ENCODE results near the gene RAB27A. TPM values are rescaled to one million over a fixed set of nuclear protein-coding genes. Genes with fewer than 3 reads are reported as not detected.

Gene RAB27A
- polyA plus RNA-seq, 1 of the 3 experiments (the other 2 are of a cell fraction), result 9.6 TPM

GRCh38 chr15:55246567-55246966 lies 43.0 kb downstream of the RAB27A start:
- H3K4me3 ChIP-seq (ENCODE audit: low read depth in 2 of 2, low read length in 1 of 2), result no peak overlapping the region
- TF ChIP-seq ZBTB33 (IDR thresholded peaks at IDR 0.05; ENCODE audit: borderline replicate concordance, low read depth) (no peak), CHD2 (IDR thresholded peaks at IDR 0.05; ENCODE audit: low read length, partially characterized antibody) (no peak), RXRA (IDR thresholded peaks at IDR 0.05; ENCODE audit: borderline replicate concordance, low read depth) (no peak), USF2 (IDR thresholded peaks at IDR 0.05; ENCODE audit: borderline replicate concordance, low read depth, low read length) (no peak), FOXM1 (IDR thresholded peaks at IDR 0.05; ENCODE audit: low read depth) (no peak), MAX (IDR thresholded peaks at IDR 0.05; ENCODE audit: low read depth) (no peak), MEF2A (IDR thresholded peaks at IDR 0.05; ENCODE audit: borderline replicate concordance, low read depth) (no peak), CTCF (IDR thresholded peaks at IDR 0.05) (no peak), MXI1 (IDR thresholded peaks at IDR 0.05; ENCODE audit: low read depth, low read length) (no peak), RFX5 (IDR thresholded peaks at IDR 0.05; ENCODE audit: low read length) (no peak)
- no peaks in the 10 kb centered on the region for H3K79me2 ChIP-seq (ENCODE audit: insufficient read depth)
- H3K9me3 ChIP-seq, result no peaks in the 10 kb centered on the region
- H3K9me2 ChIP-seq, result no peaks in the 10 kb centered on the region
- DNase-seq, result no peak
- H2AFZ ChIP-seq (ENCODE audit: low read depth), result no peak overlapping the region
- POLR2A ChIA-PET, result no interaction called here
- no peaks in the 10 kb centered on the region for H3F3A ChIP-seq (replicated peaks; ENCODE audit: insufficient read depth)
- H3K4me2 ChIP-seq, result no peak overlapping the region
- CTCF ChIA-PET, result interaction anchor here (1.0 kb wide), 1 partner anchor 9 kb away, joined by 3 read pairs; no protein-coding TSS in a partner anchor
- no peaks in the 10 kb centered on the region; a peak in 1 of 4 replicates for H3K4me1 ChIP-seq (ENCODE audit: control insufficient read depth in 1 of 2, insufficient read depth in 2 of 2, low read depth in 1 of 2, low read length in 1 of 2)
- WGBS (ENCODE audit: low lambda C conversion rate), result 86% methylated on average over 3 of the region's 3 CpGs
- no peak overlapping the region for H3K27ac ChIP-seq (ENCODE audit: low read depth in 2 of 2, low read length in 1 of 2)
- no peaks in the 10 kb centered on the region for H3K27me3 ChIP-seq (ENCODE audit: insufficient read depth)
- H4K20me1 ChIP-seq (ENCODE audit: insufficient read depth), result no peaks in the 10 kb centered on the region
- H3K36me3 ChIP-seq (replicated peaks in 1 of 2; ENCODE audit: control insufficient read depth in 1 of 2, insufficient read depth in 2 of 2, low read length in 1 of 2), result no peaks in the 10 kb centered on the region
- H3K9ac ChIP-seq, result no peak overlapping the region

- Histone ChIP-seq H3K27ac (ENCODE audit: low read depth in 2 of 2, low read length in 1 of 2) (no peak overlapping the region; a peak in 1 of 4 replicates), H3K9ac (no peak overlapping the region), H3F3A (replicated peaks; ENCODE audit: insufficient read depth) (no peaks in the 10 kb centered on the region), H3K9me2 (no peaks in the 10 kb centered on the region), H3K36me3 (replicated peaks in 1 of 2; ENCODE audit: control insufficient read depth in 1 of 2, insufficient read depth in 2 of 2, low read length in 1 of 2) (no peaks in the 10 kb centered on the region), H3K4me3 (ENCODE audit: low read depth in 2 of 2, low read length in 1 of 2) (no peak overlapping the region), H3K9me3 (no peaks in the 10 kb centered on the region), H3K79me2 (ENCODE audit: insufficient read depth) (no peaks in the 10 kb centered on the region), H4K20me1 (ENCODE audit: insufficient read depth) (no peaks in the 10 kb centered on the region), H3K4me1 (ENCODE audit: control insufficient read depth in 1 of 2, insufficient read depth in 2 of 2, low read depth in 1 of 2, low read length in 1 of 2) (no peaks in the 10 kb centered on the region; a peak in 1 of 4 replicates), H2AFZ (ENCODE audit: low read depth) (no peak overlapping the region), H3K27me3 (ENCODE audit: insufficient read depth) (no peaks in the 10 kb centered on the region), H3K4me2 (no peak overlapping the region)
- ChIA-PET CTCF (interaction anchor here (1.3 to 1.6 kb wide), 2 partner anchors 12 to 17 kb away, joined by 4 to 6 read pairs; no protein-coding TSS in a partner anchor), POLR2A (no interaction called here)
- DNase-seq, result no peak
- TF ChIP-seq CTCF (IDR thresholded peaks at IDR 0.05) (no peak), GATA2 (CRISPR knock-in tag; IDR thresholded peaks at IDR 0.05) (no peak), EP300 (IDR thresholded peaks at IDR 0.05; ENCODE audit: borderline replicate concordance in 1 of 2, low read depth in 1 of 2, low read length in 1 of 2) (no peak), MAX (IDR thresholded peaks at IDR 0.05; ENCODE audit: low read depth) (no peak), RAD21 (IDR thresholded peaks at IDR 0.05; ENCODE audit: low read length) (no peak), USF2 (IDR thresholded peaks at IDR 0.05; ENCODE audit: borderline replicate concordance, low read depth, low read length) (no peak), SIN3A (IDR thresholded peaks at IDR 0.05; ENCODE audit: borderline replicate concordance, low read depth, low read length) (no peak), TCF12 (IDR thresholded peaks at IDR 0.05) (no peak), RCOR1 (IDR thresholded peaks at IDR 0.05; ENCODE audit: low read length) (no peak), NRF1 (IDR thresholded peaks at IDR 0.05; ENCODE audit: low read depth, low read length) (no peak)
- 92% methylated on average over 4 of the region's 4 CpGs for WGBS (ENCODE audit: low lambda C conversion rate)
These were observed 44.6 kb downstream of the RAB27A start for GRCh38 chr15:55245059-55245458.
